Measurements from ENCODE around the gene LRRK1. TPM values are rescaled to one million over a fixed set of nuclear protein-coding genes. Genes with fewer than 3 reads are reported as not detected.

The LRRK1 gene
- total RNA-seq, 3 donors from 2014 or later (not counting 1 experiment from before 2014, with no cell fraction given), result 1.2 to 5.5 (median 3.2) TPM

GRCh38 chr15:101029971-101030661 is 111.0 kb downstream of the LRRK1 start:
- Mint-ChIP-seq H3K27ac (no peak overlapping the region), H3K9me3 (peaks cover 4 to 5% of the 10 kb centered on the region in 2 donors), H3K4me1 (no peaks in the 10 kb centered on the region), H3K36me3 (no peaks in the 10 kb centered on the region), H3K27me3 (ENCODE audit: low read depth in 2 of 2) (peaks cover 13 to 42% of the 10 kb centered on the region in 2 donors), H3K4me3 (no peak overlapping the region)
- no peaks in the 10 kb centered on the region for H3K36me3 ChIP-seq (ENCODE audit: control insufficient read depth, insufficient read depth, low read length)
- H3K4me3 ChIP-seq (ENCODE audit: low read length), result no peak overlapping the region
- intact Hi-C loops (cut with micrococcal nuclease), result no loop called here
- 86% methylated on average over 9 of the region's 9 CpGs for WGBS (ENCODE audit: insufficient coverage)
- DNase-seq, result no peak
- no peaks in the 10 kb centered on the region for H3K4me1 ChIP-seq (ENCODE audit: control insufficient read depth, insufficient read depth, low read length)
- peak in 1 of 3 donors; percentile 32 for ATAC-seq
- no peaks in the 10 kb centered on the region for H3K9me3 ChIP-seq (ENCODE audit: control insufficient read depth, insufficient read depth, low read length)
- peaks cover 2% of the 10 kb centered on the region for H3K27me3 ChIP-seq (ENCODE audit: control insufficient read depth, insufficient read depth, low read length)
- no peak overlapping the region for H3K27ac ChIP-seq (ENCODE audit: low read length)
- no peak for TF ChIP-seq CTCF (IDR thresholded peaks at IDR 0.05)

GRCh38 chr15:101031213-101031612 is 112.1 kb downstream of the LRRK1 start:
- no peaks in the 10 kb centered on the region for H3K36me3 ChIP-seq (ENCODE audit: control insufficient read depth, insufficient read depth, low read length)
- H3K27me3 ChIP-seq (ENCODE audit: control insufficient read depth, insufficient read depth, low read length), result peaks cover 2% of the 10 kb centered on the region

GRCh38 chr15:101033801-101034200 is 114.6 kb downstream of the LRRK1 start:
- H3K36me3 Mint-ChIP-seq, result peaks cover 13% of the 10 kb centered on the region
- Histone ChIP-seq H3K9me3 (ENCODE audit: control insufficient read depth, insufficient read depth, low read length) (peaks cover 8% of the 10 kb centered on the region), H3K27ac (ENCODE audit: low read length) (no peak overlapping the region), H3K4me3 (ENCODE audit: low read length) (no peak overlapping the region), H3K36me3 (ENCODE audit: control insufficient read depth, insufficient read depth, low read length) (no peaks in the 10 kb centered on the region), H3K27me3 (ENCODE audit: control insufficient read depth, insufficient read depth, low read length) (peaks cover 2% of the 10 kb centered on the region), H3K4me1 (ENCODE audit: control insufficient read depth, insufficient read depth, low read length) (no peaks in the 10 kb centered on the region)
- no peak overlapping the region for H3K27ac Mint-ChIP-seq
- TF ChIP-seq CTCF (IDR thresholded peaks at IDR 0.05), result no peak
- peaks cover 22 to 65% of the 10 kb centered on the region in 2 donors for H3K27me3 Mint-ChIP-seq (ENCODE audit: low read depth in 2 of 2)
- ATAC-seq (no peak), DNase-seq (no peak)
- intact Hi-C loops (cut with micrococcal nuclease), result no loop called here
- no peak overlapping the region for H3K4me3 Mint-ChIP-seq
- WGBS (ENCODE audit: insufficient coverage), result no CpG with 5 or more reads among the region's 3 CpGs
- no peaks in the 10 kb centered on the region for H3K4me1 Mint-ChIP-seq
- H3K9me3 Mint-ChIP-seq, result peaks cover 7 to 8% of the 10 kb centered on the region in 2 donors

More at GRCh38 chr15:101031213-101031612, 112.1 kb downstream of the LRRK1 start:
- H3K27ac ChIP-seq (ENCODE audit: low read length), result no peak overlapping the region
- WGBS (ENCODE audit: insufficient coverage), result 93% methylated on average over 8 of the region's 8 CpGs
- intact Hi-C loops (cut with micrococcal nuclease), result no loop called here
- DNase-seq (no peak), ATAC-seq (no peak)
- Mint-ChIP-seq H3K36me3 (peaks cover 7% of the 10 kb centered on the region), H3K4me1 (no peaks in the 10 kb centered on the region), H3K27me3 (ENCODE audit: low read depth in 2 of 2) (peaks cover 15 to 52% of the 10 kb centered on the region in 2 donors), H3K4me3 (no peak overlapping the region), H3K27ac (no peak overlapping the region), H3K9me3 (peaks cover 6 to 7% of the 10 kb centered on the region in 2 donors)
- H3K4me1 ChIP-seq (ENCODE audit: control insufficient read depth, insufficient read depth, low read length), result no peaks in the 10 kb centered on the region
- no peaks in the 10 kb centered on the region for H3K9me3 ChIP-seq (ENCODE audit: control insufficient read depth, insufficient read depth, low read length)
- no peak for TF ChIP-seq CTCF (IDR thresholded peaks at IDR 0.05)
- no peak overlapping the region for H3K4me3 ChIP-seq (ENCODE audit: low read length)

GRCh38 chr15:101035611-101036010 is 116.5 kb downstream of the LRRK1 start:
- no peak overlapping the region for H3K4me3 Mint-ChIP-seq
- ATAC-seq (no peak), DNase-seq (no peak)
- intact Hi-C loops (cut with micrococcal nuclease), result no loop called here
- no peaks in the 10 kb centered on the region for H3K4me1 Mint-ChIP-seq
- Histone ChIP-seq H3K36me3 (ENCODE audit: control insufficient read depth, insufficient read depth, low read length) (no peaks in the 10 kb centered on the region), H3K9me3 (ENCODE audit: control insufficient read depth, insufficient read depth, low read length) (peaks cover 8% of the 10 kb centered on the region), H3K27ac (ENCODE audit: low read length) (no peak overlapping the region), H3K27me3 (ENCODE audit: control insufficient read depth, insufficient read depth, low read length) (peaks cover 2% of the 10 kb centered on the region), H3K4me1 (ENCODE audit: control insufficient read depth, insufficient read depth, low read length) (no peaks in the 10 kb centered on the region), H3K4me3 (ENCODE audit: low read length) (no peak overlapping the region)
- peaks cover 7 to 8% of the 10 kb centered on the region in 2 donors for H3K9me3 Mint-ChIP-seq
- no peak overlapping the region for H3K27ac Mint-ChIP-seq
- H3K36me3 Mint-ChIP-seq, result peaks cover 13% of the 10 kb centered on the region
- H3K27me3 Mint-ChIP-seq (ENCODE audit: low read depth in 2 of 2), result peaks cover 23 to 74% of the 10 kb centered on the region in 2 donors
- TF ChIP-seq CTCF (IDR thresholded peaks at IDR 0.05), result no peak

Data from natural killer cell (primary cell).